GM19324 (cell line): ENCODE data around the gene GOLGA1.
"Not testable (repeated sequence)": the region's sequence is repeated elsewhere in the genome, so short reads cannot be mapped to it uniquely, and the experiment has no call there.

ENCODE experiments used
- ATAC-seq: cut with Tn5 transposase; IDR thresholded peaks from one replicate; pipeline ENCODE4 v1.9.1; 2021; ENCODE audit warnings: mild to moderate bottlenecking, moderate library complexity; ENCODE audit not compliant: unreplicated experiment, low FRiP score

The GOLGA1 gene, protein sequence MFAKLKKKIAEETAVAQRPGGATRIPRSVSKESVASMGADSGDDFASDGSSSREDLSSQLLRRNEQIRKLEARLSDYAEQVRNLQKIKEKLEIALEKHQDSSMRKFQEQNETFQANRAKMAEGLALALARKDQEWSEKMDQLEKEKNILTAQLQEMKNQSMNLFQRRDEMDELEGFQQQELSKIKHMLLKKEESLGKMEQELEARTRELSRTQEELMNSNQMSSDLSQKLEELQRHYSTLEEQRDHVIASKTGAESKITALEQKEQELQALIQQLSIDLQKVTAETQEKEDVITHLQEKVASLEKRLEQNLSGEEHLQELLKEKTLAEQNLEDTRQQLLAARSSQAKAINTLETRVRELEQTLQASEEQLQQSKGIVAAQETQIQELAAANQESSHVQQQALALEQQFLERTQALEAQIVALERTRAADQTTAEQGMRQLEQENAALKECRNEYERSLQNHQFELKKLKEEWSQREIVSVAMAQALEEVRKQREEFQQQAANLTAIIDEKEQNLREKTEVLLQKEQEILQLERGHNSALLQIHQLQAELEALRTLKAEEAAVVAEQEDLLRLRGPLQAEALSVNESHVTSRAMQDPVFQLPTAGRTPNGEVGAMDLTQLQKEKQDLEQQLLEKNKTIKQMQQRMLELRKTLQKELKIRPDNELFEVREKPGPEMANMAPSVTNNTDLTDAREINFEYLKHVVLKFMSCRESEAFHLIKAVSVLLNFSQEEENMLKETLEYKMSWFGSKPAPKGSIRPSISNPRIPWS

DNA sequence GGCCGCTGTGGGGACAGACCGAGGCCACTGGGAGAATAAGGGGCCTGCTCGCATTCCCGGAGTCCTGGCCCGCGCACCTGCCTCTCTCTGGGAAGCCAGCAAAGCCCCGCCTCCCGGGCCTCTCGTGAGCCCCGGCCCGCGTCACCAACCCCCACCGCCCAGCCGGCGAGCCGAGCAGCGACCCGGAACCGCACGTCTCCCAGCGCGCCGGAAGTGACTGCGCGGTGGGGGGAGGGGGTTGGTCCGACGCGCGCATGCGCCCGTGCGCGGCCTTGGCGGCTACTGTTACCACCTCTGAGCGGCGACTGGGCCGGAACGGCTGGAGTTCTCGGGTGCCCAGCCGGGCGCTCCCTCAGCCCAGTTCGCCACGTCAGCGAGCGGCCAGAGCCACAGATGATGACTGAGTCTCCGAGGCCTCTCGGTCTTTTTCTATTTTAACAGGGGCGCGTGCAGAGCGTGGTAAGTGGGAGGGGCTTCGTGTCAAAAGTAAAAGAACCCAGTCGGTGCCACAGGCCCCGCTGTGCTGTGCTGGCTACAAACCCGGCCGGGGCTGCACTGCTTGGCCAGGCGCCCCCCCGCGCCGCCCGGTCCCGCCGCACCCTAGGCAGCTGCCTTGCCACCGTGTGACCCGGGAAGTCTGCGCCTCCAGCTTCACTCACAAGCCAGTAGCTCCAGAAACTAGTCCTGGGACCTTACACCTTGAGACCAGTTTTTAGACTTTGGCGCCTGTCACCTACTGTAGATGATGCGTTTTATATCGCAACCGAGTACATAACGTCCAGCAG, at the start of gene GOLGA1:
TSS of gene GOLGA1 (minus strand) at position 190 of the 785 bp plus-strand sequence. CDS start 2,372 bp downstream, outside the sequence.
- ATAC-seq = peak; percentile 89

DNA sequence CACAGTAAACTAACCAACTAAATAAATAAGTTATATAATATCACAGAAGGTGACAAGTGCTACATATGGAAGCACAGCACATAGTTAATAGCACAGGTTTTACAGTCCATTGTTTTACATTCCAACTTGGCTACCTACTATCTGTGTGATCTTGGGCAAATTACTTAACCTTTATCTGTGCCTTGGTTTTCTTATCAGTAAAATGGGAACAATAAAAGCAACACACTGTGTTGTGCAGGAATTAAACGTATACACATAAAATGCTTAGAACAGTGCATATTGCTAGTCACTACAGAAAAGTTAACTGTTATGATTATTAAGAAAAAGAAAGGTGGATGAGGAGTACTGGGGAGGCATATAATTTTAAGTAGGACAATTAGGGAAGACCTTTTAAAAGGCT, 42.8 kb upstream of the GOLGA1 start:
- ATAC-seq = no peak

DNA sequence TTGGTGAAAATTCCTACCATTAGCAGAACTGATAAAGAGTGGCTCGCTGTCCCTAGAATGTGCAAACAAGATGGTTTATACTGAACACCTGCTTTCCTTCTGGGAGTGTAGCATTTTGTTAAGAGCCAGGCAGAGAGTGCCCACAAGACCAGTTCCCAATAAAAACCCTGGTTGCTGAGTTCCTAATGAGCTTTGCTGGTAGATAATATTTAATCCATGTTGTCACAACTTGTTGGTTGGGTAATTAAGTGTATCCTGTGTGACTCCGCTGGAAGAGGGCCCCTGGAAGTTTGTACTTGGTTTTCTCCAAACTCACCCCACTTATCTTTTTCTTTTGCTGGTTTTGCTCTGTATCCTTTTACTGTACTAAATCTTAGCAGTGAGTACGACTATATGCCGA, 39.5 kb upstream of the GOLGA1 start:
- ATAC-seq = no peak

DNA sequence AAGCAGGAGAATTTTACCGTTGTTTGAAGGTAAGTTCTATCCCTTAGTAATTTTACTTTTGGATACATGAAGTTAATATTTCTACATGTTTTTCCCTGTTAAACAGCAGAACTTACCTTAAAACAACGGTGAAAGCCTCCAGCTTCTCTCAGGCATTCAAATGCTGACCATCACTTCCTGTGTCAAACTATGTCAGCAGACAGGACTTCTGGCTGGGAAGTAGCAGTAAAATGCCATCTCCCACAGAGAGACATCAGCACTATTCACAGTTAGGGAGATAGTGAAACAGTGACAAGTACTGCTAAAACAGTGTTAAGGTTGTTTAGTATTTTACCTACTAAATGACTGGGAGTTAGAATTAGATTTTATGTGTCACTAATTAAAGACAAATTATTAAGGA, 34.2 kb upstream of the GOLGA1 start:
- ATAC-seq = no peak

DNA sequence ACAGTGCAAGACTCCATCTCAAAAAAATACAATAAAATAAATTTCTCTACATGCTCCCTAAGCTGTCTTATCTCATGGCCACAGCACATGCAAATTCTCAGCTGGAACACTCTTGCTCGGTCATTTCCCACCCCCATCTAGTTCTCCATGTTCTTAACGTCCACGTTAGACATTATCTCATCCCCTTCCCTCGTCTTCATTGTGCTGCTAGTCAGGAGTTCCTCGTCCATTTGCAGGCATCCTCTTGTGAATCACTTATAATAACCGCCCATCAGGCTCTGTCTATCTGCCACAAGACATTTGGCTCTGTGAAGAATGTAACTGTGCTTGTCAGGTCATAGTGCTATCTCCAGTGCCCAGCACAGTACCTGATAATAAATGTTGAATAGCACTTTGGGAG, 32.9 kb upstream of the GOLGA1 start:
- ATAC-seq = no peak

DNA sequence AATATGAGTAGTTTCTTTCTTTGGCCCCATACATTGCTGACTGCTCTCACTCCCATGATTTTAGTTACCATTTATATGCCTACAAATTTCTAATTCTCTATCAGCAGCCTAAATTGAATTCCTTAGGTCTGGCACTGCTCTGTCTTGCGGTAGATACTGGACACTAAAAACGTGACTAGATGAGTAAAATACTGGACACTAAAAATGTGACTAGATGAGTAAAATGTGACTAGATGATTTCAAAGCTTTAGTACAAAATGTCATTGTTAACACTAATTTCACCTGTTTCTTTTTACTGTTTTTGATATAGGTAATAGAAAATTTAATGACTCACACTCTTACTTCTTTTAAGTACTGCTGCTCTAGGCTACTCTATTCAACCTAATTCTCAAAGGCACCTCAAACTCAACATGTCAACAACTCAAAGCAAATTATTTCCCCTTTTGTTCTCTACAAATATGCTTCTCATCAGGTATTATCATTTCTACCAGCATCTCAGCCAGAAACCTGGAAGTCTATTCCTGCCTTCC, 31.4 kb upstream of the GOLGA1 start:
- no peak for ATAC-seq

DNA sequence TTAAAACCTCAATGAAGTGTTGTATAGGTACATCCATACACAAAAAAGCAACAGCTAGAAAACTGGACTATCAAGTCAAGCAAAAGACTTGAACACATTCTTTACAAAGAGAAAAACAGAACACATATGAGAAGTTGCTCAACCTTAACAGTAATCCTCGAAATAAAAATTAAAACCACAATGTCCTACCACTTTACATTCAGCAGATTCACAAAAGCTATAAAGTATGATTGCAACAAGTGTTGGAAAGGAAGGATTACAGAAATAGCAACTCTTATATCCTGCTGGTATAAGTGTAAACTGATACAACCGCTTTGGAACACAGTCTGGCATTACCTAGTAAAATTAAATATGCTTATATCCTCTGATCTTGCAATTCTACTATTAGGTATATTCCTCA, 28.5 kb upstream of the GOLGA1 start:
- ATAC-seq = no peak

DNA sequence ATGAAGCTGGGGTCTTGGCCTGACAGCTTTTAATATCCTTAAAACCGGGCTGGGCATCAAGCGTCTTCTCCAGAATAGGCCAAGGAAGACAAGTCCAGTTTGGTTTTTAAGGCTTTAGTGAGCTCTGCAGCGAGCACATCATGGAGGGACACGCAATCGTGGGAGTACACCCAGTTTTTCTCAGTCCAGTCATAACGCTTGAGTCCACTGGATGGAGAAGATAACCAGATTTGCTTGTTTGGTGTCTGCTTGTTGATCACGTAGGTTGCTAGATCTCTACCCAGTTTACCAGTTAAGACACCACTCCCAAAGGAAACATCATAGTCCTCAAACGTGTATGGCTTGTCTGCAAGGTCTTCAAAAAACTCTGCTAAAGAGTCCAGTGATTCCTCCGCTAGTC, 27.4 kb upstream of the GOLGA1 start:
- ATAC-seq = no peak

DNA sequence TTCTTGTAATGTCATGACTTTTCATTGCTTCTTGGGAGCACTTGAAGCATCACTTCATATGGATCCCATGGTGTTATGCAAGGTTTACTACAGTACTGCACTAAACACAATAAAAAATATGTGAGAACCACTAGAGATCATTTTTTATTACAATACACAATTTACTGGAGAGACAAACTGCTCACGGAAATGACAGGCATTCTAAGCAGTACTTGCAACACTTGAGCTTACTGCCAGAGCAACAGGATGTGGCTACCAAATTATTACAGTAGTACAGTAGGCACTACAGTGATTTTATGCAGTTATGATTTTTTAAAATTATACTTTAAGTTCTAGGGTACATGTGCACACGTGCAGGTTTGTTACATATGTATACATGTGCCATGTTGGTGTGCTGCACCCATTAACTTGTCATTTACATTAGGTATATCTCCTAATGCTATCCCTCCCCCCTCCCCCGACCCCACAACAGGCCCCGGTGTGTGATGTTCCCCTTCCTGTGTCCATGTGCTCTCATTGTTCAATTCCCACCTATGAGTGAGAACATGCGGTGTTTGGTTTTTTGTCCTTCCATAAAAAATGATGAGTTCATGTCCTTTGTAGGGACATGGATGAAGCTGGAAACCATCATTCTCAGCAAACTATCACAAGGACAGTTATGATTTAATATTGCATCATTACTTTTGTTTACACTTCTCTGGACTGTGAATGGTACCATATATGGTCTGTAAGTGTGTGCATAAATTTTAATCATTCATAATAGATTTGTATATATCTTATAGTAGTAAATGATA, 25.1 kb upstream of the GOLGA1 start:
- not testable (repeated sequence) for ATAC-seq

DNA sequence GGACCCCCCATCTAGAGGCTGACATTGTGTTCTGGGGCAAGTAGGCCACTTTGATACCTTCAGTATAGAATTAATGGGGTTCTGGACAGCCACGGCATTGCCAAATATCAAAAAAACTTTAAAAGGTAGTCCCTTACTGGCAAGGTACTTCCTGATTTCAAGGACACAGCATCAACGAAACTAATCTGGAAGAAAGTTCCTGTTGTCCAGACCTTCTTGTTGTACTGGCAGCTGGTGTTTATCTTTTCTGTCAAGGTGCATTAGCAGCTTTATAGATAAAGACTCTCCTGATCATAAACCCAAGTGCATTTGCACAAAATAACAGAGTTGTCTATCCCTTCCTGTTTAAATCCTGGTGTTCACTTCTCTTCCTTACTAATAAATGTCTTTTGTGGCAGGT, 23.7 kb upstream of the GOLGA1 start:
- no peak for ATAC-seq

DNA sequence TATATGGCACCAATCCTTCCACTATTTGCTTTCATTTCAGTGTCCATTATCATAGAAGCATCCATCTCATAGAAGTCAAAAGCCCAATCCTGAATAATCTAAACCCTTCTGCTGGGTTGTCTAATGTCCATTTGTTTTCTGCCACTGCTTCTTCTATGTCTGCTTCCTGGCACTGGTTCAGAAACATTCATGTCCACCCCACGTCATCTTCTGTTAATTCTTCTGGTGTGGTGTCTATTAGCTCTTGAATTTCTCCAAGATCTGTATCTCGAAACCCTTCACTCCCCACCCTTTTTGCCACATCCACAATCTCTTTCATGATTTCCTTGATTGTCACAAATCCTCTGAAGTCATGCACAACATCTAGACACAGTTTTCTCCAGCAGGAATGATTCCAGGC, 23.2 kb upstream of the GOLGA1 start:
- no peak for ATAC-seq

DNA sequence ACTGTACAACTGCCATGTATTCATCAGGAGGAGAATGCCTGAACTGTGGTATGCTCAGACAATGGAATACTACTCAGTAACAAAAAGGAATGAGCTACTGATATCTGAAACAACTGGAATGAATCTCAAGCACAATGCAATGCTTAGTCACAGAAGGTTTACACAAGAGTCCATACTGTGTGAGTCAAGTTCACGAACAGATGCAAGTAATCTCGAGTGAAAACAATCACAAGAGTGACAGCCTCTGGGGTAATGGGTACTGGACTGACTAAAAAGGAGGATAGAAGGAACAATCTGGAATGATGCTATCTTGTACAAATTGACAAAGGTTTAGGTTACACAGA, 19.5 kb upstream of the GOLGA1 start:
- no peak for ATAC-seq

DNA sequence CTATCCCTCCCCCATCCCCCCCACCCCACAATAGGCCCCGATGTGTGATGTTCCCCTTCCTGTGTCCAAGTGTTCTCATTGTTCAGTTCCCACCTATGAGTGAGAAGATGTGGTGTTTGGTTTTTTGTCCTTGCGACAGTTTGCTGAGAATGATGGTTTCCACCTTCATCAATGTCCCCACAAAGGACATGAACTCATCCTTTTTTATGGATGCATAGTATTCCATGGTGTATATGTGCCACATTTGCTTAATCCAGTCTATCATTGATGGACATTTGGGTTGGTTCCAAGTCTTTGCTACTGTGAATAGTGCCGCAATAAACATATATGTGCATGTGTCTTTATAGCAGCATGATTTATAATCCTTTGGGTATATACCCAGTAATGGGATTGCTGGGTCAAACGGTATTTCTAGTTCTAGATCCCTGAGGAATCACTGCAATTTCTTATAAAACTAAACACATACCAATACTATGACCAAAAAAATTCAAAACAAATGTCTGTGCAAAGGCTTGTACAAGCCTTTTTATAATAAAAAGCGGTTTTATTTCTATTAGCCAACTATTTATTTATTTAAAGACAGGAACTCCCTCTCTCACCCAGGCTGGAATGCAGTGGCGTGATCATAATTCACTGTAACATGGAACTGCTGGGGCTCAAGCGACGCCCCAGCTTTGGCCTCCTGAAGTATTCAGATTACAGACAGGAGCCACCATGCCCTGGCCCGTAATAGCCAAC, 19.0 kb upstream of the GOLGA1 start:
- ATAC-seq = not testable (repeated sequence)

DNA sequence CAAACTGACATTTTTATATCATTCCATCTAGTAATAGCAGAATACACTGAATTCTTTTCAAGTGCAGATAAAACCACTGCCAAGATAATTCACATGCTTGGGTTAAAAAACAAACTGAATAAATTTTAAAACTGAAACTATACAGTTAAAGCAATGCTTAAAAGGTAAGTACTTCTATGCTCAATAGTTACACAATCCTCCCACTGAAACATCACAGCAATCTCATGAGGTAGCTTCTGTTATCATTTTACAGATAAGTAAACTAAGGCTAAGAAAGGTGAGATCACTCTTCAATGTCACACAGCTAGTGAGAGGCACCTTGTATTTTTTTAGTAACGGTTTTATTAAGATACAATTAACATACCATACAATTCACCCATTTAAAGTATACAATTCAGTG, 13.4 kb upstream of the GOLGA1 start:
- no peak for ATAC-seq

DNA sequence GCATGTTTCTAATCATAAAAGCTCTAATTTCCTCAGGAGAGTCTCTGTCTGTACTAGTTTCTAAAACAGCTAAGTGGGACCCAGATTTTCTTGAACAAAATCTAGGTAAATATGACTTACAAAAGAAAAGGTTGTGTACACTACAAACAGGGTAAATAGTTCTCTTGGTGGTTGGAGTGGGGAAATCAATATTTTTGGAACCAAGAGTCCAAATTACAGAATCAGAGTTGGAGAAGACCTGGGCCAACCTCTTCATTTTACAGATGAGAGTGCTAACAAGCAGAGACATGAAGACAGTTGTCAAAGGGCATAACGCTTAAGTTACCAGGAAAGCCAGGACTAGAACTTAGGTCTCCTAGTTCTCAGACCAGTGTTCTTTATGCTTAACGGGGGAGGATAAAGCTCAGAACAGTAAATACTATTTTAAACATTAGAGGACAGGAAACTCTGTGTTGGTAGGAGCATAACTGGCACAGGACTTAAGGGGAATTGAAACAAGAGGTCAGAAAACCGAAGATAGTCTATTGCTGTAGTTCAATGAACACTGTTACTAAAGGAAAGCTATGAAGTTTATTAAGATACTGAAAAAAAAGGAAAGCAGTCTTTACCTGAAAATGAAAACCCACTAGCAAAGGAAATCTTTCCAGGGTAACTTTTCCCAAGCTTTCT, 9.3 kb upstream of the GOLGA1 start:
- no peak for ATAC-seq

DNA sequence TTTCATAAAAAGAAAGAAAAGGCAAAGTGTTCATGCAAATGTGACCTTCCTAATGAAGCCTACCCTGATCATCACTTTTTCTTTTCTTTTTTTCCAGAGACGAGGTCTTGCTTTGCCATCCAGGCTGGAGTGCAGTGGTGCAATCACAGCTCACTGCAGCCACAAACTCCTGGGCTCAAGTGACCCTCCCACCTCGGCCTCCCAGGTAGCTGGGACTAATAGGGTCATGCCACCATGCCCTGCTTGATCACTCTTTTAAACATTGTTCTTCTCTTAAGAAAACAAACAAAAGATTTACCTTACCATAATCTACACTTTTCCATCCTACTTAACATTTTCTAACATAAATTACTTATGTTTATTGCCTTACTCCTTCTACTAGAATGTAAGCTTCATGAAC, 8.5 kb upstream of the GOLGA1 start:
- no peak for ATAC-seq

DNA sequence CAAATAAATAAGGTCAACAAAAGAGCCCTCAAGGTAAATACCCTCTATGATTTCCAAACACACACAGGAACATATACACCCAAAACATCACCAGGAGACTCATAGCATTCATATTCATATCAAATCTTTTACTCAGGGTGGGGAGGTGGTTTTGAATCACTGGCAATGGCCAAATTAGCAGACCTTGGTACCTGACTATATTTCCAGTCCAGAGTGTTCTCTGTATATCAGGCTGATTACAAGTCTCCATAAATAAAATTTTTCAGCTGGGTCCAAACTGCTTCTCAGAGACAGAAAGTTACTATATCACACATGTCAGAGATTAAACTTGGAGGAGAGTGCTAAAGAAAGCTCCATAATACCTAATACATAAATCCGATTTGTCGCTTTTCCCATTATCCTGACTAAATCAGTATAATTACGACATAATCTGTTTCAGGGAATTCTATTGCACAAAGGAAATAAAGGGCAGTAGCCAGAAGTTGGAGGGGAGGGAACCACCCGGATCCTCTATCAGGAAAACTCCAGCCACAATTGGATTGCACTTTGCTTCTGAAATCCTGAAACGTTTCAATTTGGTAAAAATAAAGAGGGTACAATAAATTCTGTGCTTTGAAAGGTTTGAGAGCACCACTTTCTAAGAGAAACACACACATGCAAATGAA, 7.0 kb upstream of the GOLGA1 start:
- no peak for ATAC-seq

DNA sequence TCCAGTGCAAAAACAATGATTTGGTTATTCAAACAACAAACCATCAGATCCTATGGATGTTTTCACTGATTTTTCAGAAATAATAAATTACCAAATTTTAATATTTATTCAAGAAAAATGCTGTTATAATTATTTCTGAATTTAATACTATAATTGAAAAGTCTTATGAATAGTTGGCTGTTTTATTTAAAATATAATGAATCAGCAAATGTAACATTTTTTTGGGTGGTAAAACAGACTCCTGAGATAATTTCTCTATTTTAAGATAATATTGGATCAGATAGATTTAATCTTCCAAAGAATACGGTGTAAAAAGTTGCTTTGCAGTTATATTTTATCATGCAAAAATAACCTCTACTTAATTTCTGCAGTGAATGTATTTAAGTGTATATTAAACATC, 5.3 kb upstream of the GOLGA1 start:
- ATAC-seq = no peak
